C4-2B (cell line): ENCODE data around the gene CCR8.

Experiments used
- CTCF ChIP-seq: fragments of 450-650 bp; conservative IDR thresholded peaks from 2 replicates; pipeline ENCODE4 v1.5.1; 2017; ENCODE audit warnings: mild to moderate bottlenecking
- ZFX ChIP-seq: fragments of 450-650 bp; IDR thresholded peaks from 2 replicates; pipeline ENCODE4 v1.6.1; 2017

- TF ChIP-seq CTCF (no peak), ZFX (no peak)
These were observed 1.7 kb upstream of the CCR8 start for GRCh38 chr3:39327746-39328349.
